ENCODE data around the gene TMEM175.

DNA sequence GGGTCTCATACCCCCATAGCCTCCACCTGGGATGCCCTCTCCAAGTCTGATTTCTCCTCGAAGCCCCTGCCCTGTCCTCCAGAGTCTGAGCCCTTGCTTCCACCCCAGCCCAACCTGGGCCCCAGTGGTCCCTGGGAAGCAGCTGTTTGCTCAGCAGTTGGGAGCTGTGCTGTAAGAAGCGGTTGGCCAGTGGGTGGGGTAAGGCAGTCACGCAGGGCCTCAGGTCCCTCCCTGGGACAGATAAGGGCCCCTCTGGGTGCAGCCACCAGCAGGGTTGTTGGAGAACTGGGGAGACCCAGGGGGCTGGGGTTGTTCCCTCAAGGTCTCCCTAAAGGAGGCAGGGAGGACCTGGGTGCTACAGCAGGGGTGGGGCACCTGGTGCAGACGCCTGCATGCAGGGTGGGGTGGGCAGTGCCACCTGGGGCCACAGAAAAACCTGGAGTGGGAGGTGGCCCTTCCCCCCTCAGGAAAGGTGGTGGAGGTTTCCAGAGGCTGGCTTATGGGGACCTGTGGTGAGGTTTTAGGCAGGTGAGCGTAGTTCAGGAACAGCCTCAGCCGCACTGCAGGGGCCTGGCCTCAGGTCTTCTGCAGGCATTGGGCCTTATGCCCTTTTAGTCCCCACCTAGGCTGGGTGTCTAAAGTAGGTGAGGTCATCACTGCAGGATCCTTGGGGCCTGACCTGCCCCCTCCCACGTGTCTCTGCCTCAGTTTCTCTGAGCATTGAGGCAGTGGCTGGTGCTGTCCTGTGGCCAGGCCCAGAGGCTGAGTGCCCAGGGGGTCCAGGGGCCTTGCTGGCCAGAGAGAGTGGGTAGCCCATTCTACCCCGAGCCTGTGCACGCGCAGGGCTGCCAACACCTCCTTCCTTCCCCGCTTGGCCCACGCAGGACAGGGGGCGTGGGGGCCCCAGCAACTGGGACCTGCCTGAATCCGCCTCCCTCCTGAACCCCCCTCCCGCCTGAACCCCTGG, 64.1 kb downstream of the TMEM175 start:
- TF ChIP-seq, protein P1, sequence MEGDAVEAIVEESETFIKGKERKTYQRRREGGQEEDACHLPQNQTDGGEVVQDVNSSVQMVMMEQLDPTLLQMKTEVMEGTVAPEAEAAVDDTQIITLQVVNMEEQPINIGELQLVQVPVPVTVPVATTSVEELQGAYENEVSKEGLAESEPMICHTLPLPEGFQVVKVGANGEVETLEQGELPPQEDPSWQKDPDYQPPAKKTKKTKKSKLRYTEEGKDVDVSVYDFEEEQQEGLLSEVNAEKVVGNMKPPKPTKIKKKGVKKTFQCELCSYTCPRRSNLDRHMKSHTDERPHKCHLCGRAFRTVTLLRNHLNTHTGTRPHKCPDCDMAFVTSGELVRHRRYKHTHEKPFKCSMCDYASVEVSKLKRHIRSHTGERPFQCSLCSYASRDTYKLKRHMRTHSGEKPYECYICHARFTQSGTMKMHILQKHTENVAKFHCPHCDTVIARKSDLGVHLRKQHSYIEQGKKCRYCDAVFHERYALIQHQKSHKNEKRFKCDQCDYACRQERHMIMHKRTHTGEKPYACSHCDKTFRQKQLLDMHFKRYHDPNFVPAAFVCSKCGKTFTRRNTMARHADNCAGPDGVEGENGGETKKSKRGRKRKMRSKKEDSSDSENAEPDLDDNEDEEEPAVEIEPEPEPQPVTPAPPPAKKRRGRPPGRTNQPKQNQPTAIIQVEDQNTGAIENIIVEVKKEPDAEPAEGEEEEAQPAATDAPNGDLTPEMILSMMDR (IDR thresholded peaks at IDR 0.05), result no peak
- TF ChIP-seq POLR2A (IDR thresholded peaks at IDR 0.05) (no peak), POLR2AphosphoS5 (IDR thresholded peaks at IDR 0.05) (no peak)

Data from breast epithelium (tissue), 3 donors.